CD4-positive, alpha-beta T cell treated with Interleukin-10 for 1 hour (primary cell): ENCODE measurements around the gene RAET1E.
"Not testable (repeated sequence)": the region's sequence is repeated elsewhere in the genome, so short reads cannot be mapped to it uniquely, and the experiment has no call there.

Experiments used
- DNase-seq: peaks from one replicate; pipeline ENCODE4 v3.0.0-alpha.2; 2020

Gene RAET1E

GRCh38 chr6:149860834-149861602 lies 36.9 kb downstream of the RAET1E start:
- DNase-seq = no peak

DNA sequence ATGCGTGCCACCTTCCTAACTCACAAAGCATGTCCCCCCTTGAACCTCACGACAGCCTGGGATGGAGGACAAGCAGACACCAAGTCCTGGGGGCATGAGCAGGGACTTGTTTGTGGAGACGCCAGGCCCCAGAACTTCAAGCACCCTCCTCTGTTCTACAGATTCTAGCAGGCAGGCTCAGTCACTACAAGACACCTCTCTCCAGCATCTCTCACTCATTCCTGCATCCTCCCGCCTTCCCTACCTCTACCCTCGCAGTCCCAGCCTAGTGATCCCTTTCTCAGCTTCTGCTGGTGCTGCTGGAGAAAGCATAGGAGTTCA lies 37.4 kb downstream of the RAET1E start:
- DNase-seq = no peak

GRCh38 chr6:149859938-149860337 lies 38.0 kb downstream of the RAET1E start:
- DNase-seq = no peak

DNA sequence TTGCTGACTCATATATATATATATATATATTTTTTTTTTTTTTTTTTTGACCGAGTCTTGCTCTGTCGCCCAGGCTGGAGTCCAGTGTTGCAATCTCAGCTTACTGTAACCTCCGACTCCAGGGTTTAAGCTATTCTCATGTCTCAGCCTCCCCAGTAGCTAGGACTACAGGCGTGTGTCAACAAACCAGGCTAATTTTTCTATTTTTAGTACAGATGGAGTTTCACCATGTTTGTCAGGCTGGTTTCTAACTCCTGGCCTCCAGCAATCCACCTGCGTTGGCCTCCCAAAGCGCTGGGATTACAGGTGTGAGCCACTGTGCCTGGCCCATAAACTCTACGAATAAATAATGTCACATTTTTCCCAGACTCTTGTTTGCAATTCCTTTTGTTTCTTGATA lies 38.5 kb downstream of the RAET1E start:
- no peak for DNase-seq

DNA sequence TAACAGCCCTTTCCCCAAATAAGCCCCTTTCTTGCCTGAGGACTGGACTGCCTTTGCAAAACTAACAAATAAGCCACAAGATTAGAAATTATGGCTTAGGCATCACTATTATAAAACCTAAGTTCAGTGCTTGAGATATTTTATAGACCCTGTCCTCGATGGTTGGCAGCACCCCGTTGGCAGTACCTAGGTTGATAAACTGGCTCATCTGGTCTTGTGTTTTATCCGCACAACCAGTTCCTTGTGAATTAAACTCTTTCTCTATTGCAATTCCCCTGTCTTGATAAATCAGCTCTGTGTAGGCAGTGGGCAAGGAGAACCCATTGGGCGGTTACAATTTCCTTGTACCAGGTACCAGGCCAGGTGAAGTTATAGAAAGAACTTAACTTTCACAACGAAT lies 40.4 kb downstream of the RAET1E start:
- DNase-seq = no peak

- no peak for DNase-seq
Observed at GRCh38 chr6:149856256-149856994, 41.5 kb downstream of the RAET1E start.

DNA sequence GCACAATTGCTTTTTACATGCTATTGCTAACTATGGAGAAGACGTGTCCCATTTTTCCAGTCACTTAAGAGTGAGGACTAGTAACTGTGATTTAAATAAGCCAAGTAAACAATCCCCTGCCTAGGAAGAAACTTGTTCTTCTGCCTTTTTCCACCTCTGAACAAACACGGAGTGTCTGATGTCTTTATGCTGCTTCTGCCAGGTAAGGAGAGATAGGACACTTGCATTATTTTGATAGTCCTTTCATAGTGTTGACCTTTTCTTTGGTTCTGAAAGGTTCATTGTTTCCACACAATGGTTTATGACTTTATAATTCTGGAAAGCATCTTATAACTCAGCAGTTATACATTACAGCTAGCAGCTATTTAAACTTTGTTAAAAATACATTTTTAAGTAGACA lies 42.2 kb downstream of the RAET1E start:
- no peak for DNase-seq

DNA sequence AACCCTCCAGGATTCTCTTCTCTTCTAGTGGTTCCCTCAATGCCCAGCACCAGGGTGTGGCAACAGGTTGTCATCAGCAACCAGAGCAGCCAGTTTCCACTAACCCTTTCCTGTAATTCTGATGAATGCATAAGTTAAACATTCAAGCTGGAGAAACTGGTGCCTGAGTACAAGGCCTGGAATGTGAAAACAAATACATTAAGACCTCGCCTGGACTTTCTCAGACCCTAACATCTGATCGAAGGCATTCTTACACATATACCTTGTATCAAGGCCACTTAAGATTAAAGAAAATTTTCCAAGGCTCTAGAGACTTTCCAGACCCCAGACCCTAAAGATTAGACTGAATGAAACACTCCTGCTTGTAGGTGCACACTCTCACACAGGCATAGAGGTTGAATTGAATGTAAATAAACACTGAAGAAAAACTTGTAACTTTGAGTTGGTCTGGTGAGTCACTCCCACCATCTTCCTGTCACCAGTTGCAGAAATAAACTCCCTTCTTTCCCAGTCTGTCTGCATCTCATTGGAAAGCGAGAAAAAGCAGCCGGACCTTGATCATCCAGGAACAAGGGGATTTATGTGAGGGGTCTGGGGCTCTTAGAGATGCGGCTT lies 42.8 kb downstream of the RAET1E start:
- no peak for DNase-seq

GRCh38 chr6:149854532-149854931 lies 43.4 kb downstream of the RAET1E start:
- DNase-seq = no peak

- DNase-seq = not testable (repeated sequence)
Observed at GRCh38 chr6:149854017-149854416, 43.9 kb downstream of the RAET1E start.

- DNase-seq = no peak
Observed at GRCh38 chr6:149852881-149853280, 45.0 kb downstream of the RAET1E start.

DNA sequence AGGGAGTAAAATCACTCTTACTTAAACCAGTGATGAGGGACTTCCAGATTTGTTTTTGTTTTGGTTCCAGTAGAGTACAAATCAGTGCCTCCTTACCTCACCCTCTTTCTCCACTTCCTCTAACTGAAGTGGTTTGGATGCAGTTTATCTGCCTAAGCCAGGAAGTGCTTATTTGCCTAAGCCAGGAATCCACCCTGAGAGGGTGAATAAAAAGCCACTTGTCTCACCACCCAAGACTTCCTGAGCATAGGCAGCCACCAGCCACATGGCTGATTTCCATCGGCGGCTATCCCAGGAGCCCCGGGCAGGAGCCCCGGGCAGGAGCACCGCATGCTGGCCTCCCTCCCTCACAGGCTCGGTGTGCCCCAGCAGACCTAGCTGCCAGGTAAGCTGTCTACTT lies 45.7 kb downstream of the RAET1E start:
- no peak for DNase-seq

DNA sequence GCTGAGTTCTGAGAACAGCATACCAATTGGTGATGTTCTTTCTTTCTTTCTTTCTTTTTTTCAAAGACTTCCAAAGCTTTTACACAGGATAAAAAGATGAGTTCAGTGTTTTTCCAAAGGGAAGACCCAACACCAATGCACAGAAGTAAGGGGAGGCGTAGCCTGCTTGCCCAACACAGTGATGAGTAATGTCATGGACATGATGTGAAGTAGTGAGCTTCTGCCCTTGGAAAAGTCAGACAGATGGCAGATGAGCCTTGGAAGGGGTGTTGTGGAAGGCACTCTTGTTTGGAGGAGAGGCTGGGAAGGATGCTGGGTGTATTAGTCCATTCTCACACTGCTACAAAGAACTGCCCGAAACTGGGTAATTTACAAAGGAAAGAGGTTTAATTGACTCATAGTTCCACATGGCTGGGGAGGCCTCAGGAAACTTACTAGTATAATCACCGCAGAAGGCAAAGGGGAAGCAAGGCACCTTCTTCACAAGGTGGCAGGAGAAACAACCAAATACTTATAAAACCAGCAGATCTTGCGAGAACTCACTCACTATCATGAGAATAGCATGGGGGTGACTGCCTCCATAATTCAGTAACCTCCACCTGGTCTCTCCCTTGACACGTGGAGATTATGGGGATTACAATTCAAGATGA lies 46.3 kb downstream of the RAET1E start:
- DNase-seq = no peak

- not testable (repeated sequence) for DNase-seq
Observed at GRCh38 chr6:149848343-149848742, 49.6 kb downstream of the RAET1E start.
